GM23338 (cell line): ENCODE measurements around the gene SLC7A4. TPM values are rescaled to one million over a fixed set of nuclear protein-coding genes. Genes with fewer than 3 reads are reported as not detected.

Experiments
- ATAC-seq: fragments of 200-7000 bp; cut with Tn5 transposase; 3 replicates; pipeline ENCODE4 v1.9.1; 2020
- DNase-seq: peaks from one replicate; pipeline ENCODE4 v3.0.0-alpha.2; 2015; ENCODE audit warnings: low spot score
- H2AFZ ChIP-seq: fragments of 200-600 bp; sonication (generic); 2 replicates; pipeline ENCODE4 v1.8.0; 2016; ENCODE audit warnings: antibody characterized with exemption, mild to moderate bottlenecking, moderate library complexity
- H3F3A ChIP-seq: fragments of 200-600 bp; sonication (generic); replicated peaks from 2 replicates; pipeline ENCODE4 v1.8.0; 2017; ENCODE audit warnings: antibody characterized with exemption, mixed run types, low read depth
- H3K27ac ChIP-seq: fragments of 200-600 bp; sonication (generic); 2 replicates; pipeline ENCODE4 v1.6.1; 2016; ENCODE audit warnings: low read depth
- H3K27me3 ChIP-seq: fragments of 200-600 bp; sonication (generic); 2 replicates; pipeline ENCODE4 v1.8.0; 2016; ENCODE audit warnings: mild to moderate bottlenecking, mixed run types, moderate library complexity; ENCODE audit not compliant: insufficient read depth
- H3K36me3 ChIP-seq: fragments of 200-600 bp; sonication (generic); 2 replicates; pipeline ENCODE4 v1.8.0; 2016; ENCODE audit warnings: mild to moderate bottlenecking; ENCODE audit not compliant: insufficient read depth
- H3K4me1 ChIP-seq: fragments of 200-600 bp; sonication (generic); 2 replicates; pipeline ENCODE4 v1.8.0; 2016; ENCODE audit warnings: mild to moderate bottlenecking, moderate library complexity; ENCODE audit not compliant: insufficient read depth
- H3K4me2 ChIP-seq: fragments of 200-600 bp; sonication (generic); 2 replicates; pipeline ENCODE4 v1.7.1; 2017; ENCODE audit warnings: mixed run types
- H3K4me3 ChIP-seq: fragments of 200-600 bp; sonication (generic); 2 replicates; pipeline ENCODE4 v1.6.1; 2016; ENCODE audit warnings: mixed run types
- H3K79me2 ChIP-seq: fragments of 200-600 bp; sonication (generic); replicated peaks from 2 replicates; pipeline ENCODE4 v1.8.0; 2017; ENCODE audit warnings: mild to moderate bottlenecking; ENCODE audit not compliant: insufficient read depth
- H3K9me2 ChIP-seq: fragments of 200-600 bp; sonication (generic); 2 replicates; pipeline ENCODE4 v1.8.0; 2017; ENCODE audit not compliant: insufficient read depth
- H4K20me1 ChIP-seq: fragments of 200-600 bp; sonication (generic); replicated peaks from 2 replicates; pipeline ENCODE4 v1.8.0; 2017; ENCODE audit warnings: mild to moderate bottlenecking; ENCODE audit not compliant: insufficient read depth
- H3K27ac Mint-ChIP-seq: 2 replicates; pipeline ENCODE4 v1.8.0; 2020; ENCODE audit warnings: inconsistent platforms, mild to moderate bottlenecking, moderate library complexity, mixed read lengths
- H3K27me3 Mint-ChIP-seq: 3 replicates; pipeline ENCODE4 v1.8.0; 2022; ENCODE audit warnings: low read depth, mild to moderate bottlenecking, moderate library complexity, mixed read lengths, inconsistent platforms; ENCODE audit not compliant: insufficient read depth, poor library complexity
- H3K36me3 Mint-ChIP-seq: 3 replicates; pipeline ENCODE4 v1.8.0; 2021; ENCODE audit warnings: low read depth, mild to moderate bottlenecking, inconsistent platforms, moderate library complexity, mixed read lengths
- H3K4me1 Mint-ChIP-seq: 3 replicates; pipeline ENCODE4 v1.8.0; 2020; ENCODE audit warnings: mild to moderate bottlenecking, inconsistent platforms, mixed read lengths
- H3K4me3 Mint-ChIP-seq: 3 replicates; pipeline ENCODE4 v1.8.0; 2021; ENCODE audit warnings: moderate library complexity, mild to moderate bottlenecking, inconsistent platforms, mixed read lengths
- H3K9me3 Mint-ChIP-seq: 3 replicates; pipeline ENCODE4 v1.8.0; 2020; ENCODE audit warnings: moderate library complexity, mild to moderate bottlenecking, inconsistent platforms, mixed read lengths
- CREB1 ChIP-seq: fragments of 250-450 bp; sonication (Bioruptor Pico); IDR thresholded peaks from 2 replicates; pipeline ENCODE4 v1.5.0; 2020; ENCODE audit warnings: low read depth, mild to moderate bottlenecking, moderate library complexity
- CTCF ChIP-seq, 2 experiments: fragments of 200-600 bp in 1 of 2; sonication (generic) in 1 of 2; conservative IDR thresholded peaks; 2 replicates each; pipeline versions ENCODE4 v1.5.1 to v1.6.1; 2016 to 2017; ENCODE audit warnings: antibody characterized with exemption in 2 of 2, low read depth in 2 of 2, mild to moderate bottlenecking in 2 of 2, moderate library complexity in 1 of 2
- ETS1 ChIP-seq: IDR thresholded peaks from 2 replicates; pipeline ENCODE4 v1.6.1; 2016; ENCODE audit warnings: antibody characterized with exemption
- EZH2 ChIP-seq: fragments of 200-600 bp; sonication (generic); IDR thresholded peaks from one replicate; pipeline ENCODE4 v1.8.0; 2017; ENCODE audit warnings: antibody characterized with exemption, mild to moderate bottlenecking, low read depth; ENCODE audit not compliant: unreplicated experiment
- EZH2phosphoT487 ChIP-seq: fragments of 200-600 bp; sonication (generic); IDR thresholded peaks from one replicate; pipeline ENCODE4 v1.8.1; 2018; ENCODE audit warnings: antibody characterized with exemption; ENCODE audit not compliant: unreplicated experiment
- JUNB ChIP-seq: IDR thresholded peaks from one replicate; pipeline ENCODE4 v1.6.1; 2016; ENCODE audit warnings: antibody characterized with exemption; ENCODE audit not compliant: unreplicated experiment
- POLR2AphosphoS5 ChIP-seq: IDR thresholded peaks from 2 replicates; pipeline ENCODE4 v1.6.1; 2016; ENCODE audit warnings: antibody characterized with exemption, low read depth
- REST ChIP-seq: IDR thresholded peaks from one replicate; pipeline ENCODE4 v1.6.1; 2018; ENCODE audit warnings: antibody characterized with exemption; ENCODE audit not compliant: unreplicated experiment
- STAT1 ChIP-seq: IDR thresholded peaks from one replicate; pipeline ENCODE4 v1.6.1; 2016; ENCODE audit warnings: antibody characterized with exemption; ENCODE audit not compliant: unreplicated experiment
- ZNF114 ChIP-seq: fragments of 250-450 bp; sonication (Bioruptor Pico); IDR thresholded peaks from 2 replicates; pipeline ENCODE4 v1.5.0; 2020; ENCODE audit warnings: mild to moderate bottlenecking, moderate library complexity
- ZNF331 ChIP-seq: fragments of 250-450 bp; sonication (Bioruptor Pico); IDR thresholded peaks from 2 replicates; pipeline ENCODE4 v1.5.0; 2020; ENCODE audit warnings: low read depth, mild to moderate bottlenecking, moderate library complexity
- polyA plus RNA-seq: library from polyadenylated mRNA; unstranded; fragments of >200 nt; fragmentation: Nextera tagmentation; extraction: Ambion mirVana; gene quantifications from 2 replicates; pipeline ENCODE4 v1.2.1, GENCODE V29; 2016
- total RNA-seq: library from RNA; depleted of rRNA; stranded (reverse); fragments of >200 nt; shearing (Covaris generic); gene quantifications from 2 replicates; pipeline ENCODE4 v1.2.3, GENCODE V29; 2014

Gene SLC7A4
- total and polyA plus RNA-seq, 2 experiments from 2014 or later: 0.07 to 0.44 TPM

GRCh38 chr22:21028277-21029251, 3.8 kb downstream of the SLC7A4 start:
- ATAC-seq (no peak), DNase-seq (no peak)
- H3K9me2 ChIP-seq: no peaks in the 10 kb centered on the region
- no peaks in the 10 kb centered on the region for H4K20me1 ChIP-seq
- Mint-ChIP-seq H3K9me3 (no peaks in the 10 kb centered on the region; the same call in 2 of the 3 replicates), H3K27me3 (peaks cover 34% of the 10 kb centered on the region), H3K4me3 (no peak overlapping the region), H3K36me3 (no peaks in the 10 kb centered on the region), H3K4me1 (peaks cover 8% of the 10 kb centered on the region), H3K27ac (no peak overlapping the region)
- H3K79me2 ChIP-seq: no peaks in the 10 kb centered on the region
- TF ChIP-seq STAT1: no peak
- no peak overlapping the region for H3K27ac ChIP-seq
- peaks cover 3% of the 10 kb centered on the region; the same call in 1 of the 2 replicates for H3K4me1 ChIP-seq
- peaks cover 26% of the 10 kb centered on the region for H3K27me3 ChIP-seq
- H3K36me3 ChIP-seq: no peaks in the 10 kb centered on the region
- no peaks in the 10 kb centered on the region for H3F3A ChIP-seq
- no peak overlapping the region for H2AFZ ChIP-seq
- no peak overlapping the region for H3K4me3 ChIP-seq
- no peak overlapping the region for H3K4me2 ChIP-seq

- ATAC-seq: no peak
- Histone ChIP-seq H2AFZ (no peak overlapping the region), H3K79me2 (no peaks in the 10 kb centered on the region), H3K9me2 (no peaks in the 10 kb centered on the region), H4K20me1 (no peaks in the 10 kb centered on the region), H3K4me2 (no peak overlapping the region), H3F3A (no peaks in the 10 kb centered on the region), H3K27me3 (peaks cover 11% of the 10 kb centered on the region; the same call in 1 of the 2 replicates), H3K4me1 (no peaks in the 10 kb centered on the region), H3K4me3 (no peak overlapping the region), H3K27ac (no peak overlapping the region), H3K36me3 (no peaks in the 10 kb centered on the region)
- H3K27me3 Mint-ChIP-seq: peaks cover 22% of the 10 kb centered on the region
- TF ChIP-seq STAT1 (no peak), ETS1 (no peak), ZNF114 (CRISPR knock-in tag) (no peak), EZH2phosphoT487 (no peak), REST (no peak), POLR2AphosphoS5 (no peak), JUNB (no peak), CREB1 (no peak), CTCF (conservative IDR thresholded peaks at IDR 0.05; ENCODE audit: low read depth in 2 of 2) (no peak), EZH2 (no peak), ZNF331 (CRISPR knock-in tag) (no peak)
- no peak overlapping the region for H3K27ac Mint-ChIP-seq
- peaks cover 8% of the 10 kb centered on the region for H3K4me1 Mint-ChIP-seq
- no peaks in the 10 kb centered on the region; the same call in 2 of the 3 replicates for H3K9me3 Mint-ChIP-seq
- H3K4me3 Mint-ChIP-seq: no peak overlapping the region
- no peaks in the 10 kb centered on the region for H3K36me3 Mint-ChIP-seq
- DNase-seq: no peak
Observed at GRCh38 chr22:21026783-21027692, 5.3 kb downstream of the SLC7A4 start.
